Left lobe of liver (tissue), 2 donors: ENCODE data around the gene HTR4. TPM values are rescaled to one million over a fixed set of nuclear protein-coding genes. Genes with fewer than 3 reads are reported as not detected.
"Not testable (repeated sequence)": the region's sequence is repeated elsewhere in the genome, so short reads cannot be mapped to it uniquely, and the experiment has no call there.

Source experiments
- ATAC-seq: fragments of 200-7000 bp; cut with Tn5 transposase; one replicate; pipeline ENCODE4 v1.9.1; 2020; ENCODE audit warnings: mild to moderate bottlenecking, moderate library complexity
- DNase-seq: peaks from one replicate; pipeline ENCODE4 v3.0.0-alpha.2; 2020; ENCODE audit warnings: low spot score
- total RNA-seq: library from RNA; stranded (reverse); gene quantifications from one replicate; pipeline ENCODE4 v1.2.1, GENCODE V29; 2021
- donor health status: DM: no; HTN: no; CAD: no; lungs with moderate emphysema.
- donor health status: DM: no; HTN: yes; CAD: no.

HTR4 gene
- total RNA-seq, 1 donor from 2014 or later: not detected

- ATAC-seq (no peak), DNase-seq (no peak)
These were observed 113.1 kb downstream of the HTR4 start for GRCh38 chr5:148541054-148541835.

DNA sequence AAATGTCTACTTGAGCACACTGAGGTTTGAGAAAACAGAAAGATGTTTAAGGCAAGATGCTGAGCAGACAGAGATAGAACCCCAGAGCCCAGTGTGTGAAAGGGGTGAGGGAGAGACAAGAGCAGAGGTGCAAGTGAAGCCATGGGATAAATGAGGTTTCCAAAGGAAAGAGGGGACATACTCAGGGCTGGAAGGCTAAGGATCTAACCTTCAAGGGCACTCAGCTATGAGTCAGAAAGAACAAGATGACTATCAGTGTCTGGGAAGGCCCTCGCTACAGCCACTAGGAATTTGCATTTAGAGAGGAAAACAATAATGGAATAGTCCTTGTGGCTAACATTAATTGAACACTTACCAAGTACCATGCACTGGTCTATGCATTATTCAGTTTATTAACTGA, 113.7 kb downstream of the HTR4 start:
- ATAC-seq (no peak), DNase-seq (no peak)

GRCh38 chr5:148539851-148540250, 114.5 kb downstream of the HTR4 start:
- no peak for ATAC-seq
- DNase-seq: no peak

DNA sequence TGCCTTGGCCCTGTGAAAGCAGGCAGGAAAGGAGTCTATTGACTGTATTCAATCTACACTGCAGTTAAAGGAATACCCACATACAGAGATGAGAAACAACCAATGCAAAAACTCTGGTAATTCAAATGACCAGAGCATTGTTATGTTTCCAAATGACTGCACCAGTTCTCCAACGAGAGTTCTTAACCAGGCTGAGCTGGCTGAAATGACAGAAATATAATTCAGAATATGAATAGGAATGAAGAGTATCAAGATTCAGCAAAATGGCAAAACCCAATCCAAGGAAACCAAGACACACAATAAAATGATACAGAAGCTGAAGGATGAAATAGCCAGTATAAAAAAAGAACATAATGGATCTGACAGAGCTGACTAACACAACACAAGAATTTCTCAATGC, 119.1 kb downstream of the HTR4 start:
- ATAC-seq: no peak
- DNase-seq: no peak

DNA sequence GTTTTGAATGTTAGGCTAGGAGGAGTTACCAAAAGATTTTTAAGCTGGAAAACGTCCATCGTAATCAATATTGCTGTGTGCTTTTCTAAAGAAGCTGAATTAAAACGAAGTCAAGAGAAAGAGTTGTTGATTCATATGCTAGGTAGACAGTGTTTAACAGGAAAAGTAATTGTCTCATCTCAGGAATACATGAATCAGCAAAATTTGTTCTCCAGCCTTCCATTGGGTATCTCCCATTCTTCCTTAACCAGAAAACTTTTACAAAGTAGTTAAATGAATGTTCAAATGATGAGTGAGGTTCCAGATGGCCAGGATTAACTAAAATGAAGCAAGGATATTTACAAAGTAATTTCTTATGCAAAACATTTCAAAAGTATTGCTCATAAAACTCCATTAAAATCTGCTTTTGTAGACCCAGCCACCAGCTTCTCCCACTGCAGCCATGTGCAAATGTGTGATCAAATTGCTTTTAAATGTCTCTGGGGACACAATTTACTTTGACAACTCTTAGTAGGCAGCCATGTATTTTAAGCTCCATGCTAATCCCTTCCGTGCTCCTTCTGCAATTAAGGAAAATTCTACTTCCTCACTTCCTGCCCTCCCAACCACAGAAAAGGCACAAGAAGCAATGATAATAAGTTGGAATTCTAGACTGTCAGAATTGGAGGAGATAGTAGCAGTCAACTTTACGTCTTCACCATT, 121.2 kb downstream of the HTR4 start:
- ATAC-seq: no peak
- no peak for DNase-seq

DNA sequence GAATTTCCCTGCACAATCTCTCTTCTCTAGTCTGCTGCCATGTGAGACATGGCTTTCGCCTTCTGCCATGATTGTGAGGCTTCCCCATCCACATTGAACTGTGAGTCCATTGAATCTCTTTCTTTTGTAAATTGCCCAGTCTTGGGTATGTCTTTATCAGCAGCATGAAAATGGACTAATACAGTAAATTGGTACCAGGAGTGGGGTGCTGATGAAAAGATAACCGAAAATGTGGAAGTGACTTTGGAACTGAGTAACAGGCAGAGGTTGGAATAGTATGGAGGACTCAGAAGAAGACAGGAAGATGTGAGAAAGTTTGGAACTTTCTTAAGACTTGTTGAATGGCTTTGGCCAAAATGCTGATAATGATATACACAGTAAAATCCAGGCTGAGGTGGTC, 124.9 kb downstream of the HTR4 start:
- not testable (repeated sequence) for DNase-seq, ATAC-seq

DNA sequence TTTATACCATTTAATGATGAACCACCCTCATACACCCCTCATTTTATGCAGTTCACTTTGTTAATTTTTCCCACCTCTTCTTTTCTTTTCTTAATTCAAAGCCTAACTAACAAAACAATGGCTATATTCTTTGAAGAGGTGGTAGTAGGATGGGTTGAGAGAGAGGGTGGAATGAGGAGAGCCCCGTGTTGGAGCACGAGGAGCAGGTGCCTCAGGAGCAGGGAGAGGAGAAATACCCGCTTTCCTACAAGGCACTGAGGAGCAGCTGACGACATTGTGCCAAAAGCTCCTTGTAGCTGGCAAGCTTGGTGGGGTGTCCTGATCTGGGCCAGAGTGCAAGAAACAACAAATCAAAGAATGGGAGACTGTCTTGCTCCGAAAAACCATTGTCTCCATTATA, 129.6 kb downstream of the HTR4 start:
- ATAC-seq: no peak
- DNase-seq: no peak

DNA sequence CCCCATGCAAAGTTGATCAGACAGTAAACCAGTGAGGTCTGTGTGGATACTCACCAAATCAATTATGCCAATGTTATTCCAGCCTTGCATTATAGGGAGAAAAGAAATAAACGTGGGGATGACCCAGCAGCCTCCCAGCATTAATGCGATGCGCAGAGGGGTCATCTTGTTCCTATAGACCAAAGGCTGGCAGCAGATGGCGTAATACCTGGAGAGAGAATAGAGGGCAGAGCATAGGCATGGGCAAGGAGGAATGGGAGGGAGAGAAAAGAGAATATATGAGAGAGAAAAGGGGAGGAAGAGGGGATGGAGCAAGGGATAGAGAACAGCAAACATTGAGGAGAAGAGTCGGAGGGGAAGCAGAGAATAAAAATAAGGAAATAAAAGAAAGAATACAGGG, 131.2 kb downstream of the HTR4 start:
- no peak for DNase-seq
- no peak for ATAC-seq

- DNase-seq (no peak), ATAC-seq (no peak)
These were observed 138.9 kb downstream of the HTR4 start for GRCh38 chr5:148515460-148515859.

DNA sequence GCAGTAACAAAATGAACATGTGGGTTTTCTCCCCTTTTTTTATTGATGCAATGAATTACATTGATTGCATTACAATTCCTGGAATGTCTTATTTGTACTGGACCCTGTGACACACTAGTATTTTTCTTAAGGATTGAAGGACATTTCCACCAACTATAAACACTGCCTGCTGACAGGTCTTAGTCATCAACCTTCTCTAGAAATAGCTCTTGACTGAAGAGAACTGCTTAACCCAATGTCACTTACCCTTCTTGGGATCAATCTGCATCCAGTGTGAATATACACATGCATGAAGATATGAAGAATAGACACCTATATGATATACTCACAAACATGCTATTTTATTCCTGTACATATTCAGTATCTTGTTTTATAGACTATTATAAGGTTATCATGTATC, 140.0 kb downstream of the HTR4 start:
- DNase-seq (no peak), ATAC-seq (no peak)

DNA sequence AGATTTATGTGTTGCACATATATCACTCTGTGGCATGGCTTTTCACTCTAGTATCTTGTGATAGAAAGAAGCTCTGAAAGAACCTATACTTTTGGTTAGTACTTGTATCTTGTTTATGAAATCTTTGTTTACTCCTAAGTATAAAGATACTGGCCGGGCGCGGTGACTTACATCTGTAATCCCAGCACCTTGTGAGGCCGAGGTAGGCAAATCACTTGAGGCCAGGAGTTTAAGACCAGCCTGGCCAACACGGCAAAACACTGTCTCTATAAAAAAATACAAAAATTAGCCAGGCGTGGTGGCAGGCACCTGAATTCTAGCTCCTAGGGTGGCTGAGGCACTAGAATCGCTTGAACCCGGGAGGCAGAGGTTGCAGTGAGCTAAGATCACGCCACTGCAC, 141.8 kb downstream of the HTR4 start:
- ATAC-seq (no peak), DNase-seq (no peak)

- ATAC-seq: no peak
- DNase-seq: no peak
These were observed 142.4 kb downstream of the HTR4 start for GRCh38 chr5:148511810-148512347.

GRCh38 chr5:148509893-148510292, 144.4 kb downstream of the HTR4 start:
- DNase-seq (no peak), ATAC-seq (no peak)

GRCh38 chr5:148507648-148508047, 146.7 kb downstream of the HTR4 start:
- no peak for ATAC-seq

DNA sequence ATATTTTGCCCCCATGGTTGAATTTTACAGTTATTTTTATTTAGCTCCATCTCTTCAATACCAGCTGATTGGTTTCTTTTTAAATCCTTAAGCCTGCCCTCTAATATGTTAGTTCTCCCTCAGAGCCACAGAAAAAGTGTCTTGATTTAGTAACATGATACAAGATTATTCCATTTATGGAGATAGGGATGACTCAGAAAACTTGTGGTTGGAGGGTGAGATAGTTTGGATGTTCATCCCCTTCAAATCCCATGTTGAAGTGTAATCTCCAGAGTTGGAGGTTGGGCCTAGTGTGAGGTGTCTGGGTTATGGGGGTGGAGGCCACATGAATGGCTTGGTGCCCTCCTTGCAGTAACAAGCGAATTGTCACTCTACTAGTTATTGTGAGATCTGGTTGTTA, 154.9 kb downstream of the HTR4 start:
- no peak for ATAC-seq
- DNase-seq: no peak

More at GRCh38 chr5:148507648-148508047, 146.7 kb downstream of the HTR4 start:
- DNase-seq: no peak

- DNase-seq: no peak
- ATAC-seq: no peak
These were observed 156.6 kb downstream of the HTR4 start for GRCh38 chr5:148497757-148498156.

GRCh38 chr5:148492351-148492750, 162.0 kb downstream of the HTR4 start:
- no peak for DNase-seq
- ATAC-seq: no peak

DNA sequence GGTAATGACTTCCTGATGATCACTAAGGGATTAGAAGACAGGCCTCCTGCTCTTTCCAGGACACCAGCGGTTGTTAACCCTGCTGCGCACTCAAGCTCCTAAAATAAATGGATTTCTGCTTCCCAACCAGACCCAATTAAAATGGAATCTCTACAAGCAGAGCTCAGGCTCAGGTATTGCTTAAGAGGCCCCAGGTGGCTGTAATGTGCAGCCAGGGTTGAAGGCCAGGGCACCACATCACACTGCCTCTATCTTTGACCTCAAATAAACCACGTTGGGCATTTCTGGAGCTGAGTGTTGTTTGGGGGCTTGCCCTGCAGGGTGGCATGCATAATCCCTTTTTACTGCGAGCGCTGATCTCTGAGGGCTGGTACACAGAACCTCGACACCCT, 162.5 kb downstream of the HTR4 start:
- DNase-seq: peak; percentile 77
- peak; percentile 93 for ATAC-seq

DNA sequence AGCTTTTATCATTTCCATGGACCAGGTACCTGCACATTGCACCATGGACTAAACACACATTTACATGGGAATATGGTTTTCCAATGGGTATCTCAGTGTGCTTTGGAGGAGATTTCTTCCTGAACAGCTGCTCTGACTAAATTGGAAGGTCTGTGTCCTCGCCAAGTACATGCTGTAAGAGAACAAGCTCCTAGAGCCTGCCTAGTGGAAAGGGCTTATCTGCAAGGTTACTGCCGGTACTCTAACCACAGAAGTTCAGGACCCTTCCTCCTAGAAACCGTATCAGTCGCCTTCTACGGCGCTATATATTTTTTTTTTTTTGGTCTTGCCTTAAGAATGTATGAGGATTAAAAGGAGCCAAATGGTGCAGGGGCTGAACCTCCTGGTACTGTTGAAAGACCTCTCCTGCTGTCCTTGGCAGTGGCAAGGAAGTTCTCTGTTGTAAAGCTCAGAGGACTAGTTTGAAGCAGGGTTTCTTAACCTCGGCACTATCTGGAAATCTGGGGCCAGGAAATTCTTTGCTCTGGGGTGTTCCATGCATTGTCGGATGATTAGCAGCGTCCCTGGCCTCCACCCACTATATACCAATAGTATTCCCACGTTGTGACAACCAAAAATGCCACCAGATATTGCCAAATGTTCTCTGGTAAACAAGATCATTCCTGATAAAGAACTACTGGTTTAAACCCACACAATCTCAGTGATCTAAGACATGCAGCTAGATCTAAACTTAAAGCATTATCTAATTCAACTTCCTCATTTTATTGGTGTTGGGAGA, 163.1 kb downstream of the HTR4 start:
- peak; percentile 15 for ATAC-seq
- DNase-seq: no peak

- DNase-seq (no peak), ATAC-seq (peak; percentile 44)
These were observed 165.6 kb downstream of the HTR4 start for GRCh38 chr5:148488757-148489156.

GRCh38 chr5:148486456-148486855, 167.9 kb downstream of the HTR4 start:
- DNase-seq (no peak), ATAC-seq (no peak)
